ENCODE data around the gene KHDC1L.
"Not testable (repeated sequence)": the region's sequence is repeated elsewhere in the genome, so short reads cannot be mapped to it uniquely, and the experiment has no call there.

Gene KHDC1L

GRCh38 chr6:73203098-73203497 lies 22.2 kb downstream of the KHDC1L start:
- no peak for DNase-seq

GRCh38 chr6:73200735-73201134 lies 24.6 kb downstream of the KHDC1L start:
- no peak for DNase-seq

GRCh38 chr6:73200247-73200646 lies 25.0 kb downstream of the KHDC1L start:
- DNase-seq = no peak

GRCh38 chr6:73194744-73195143 lies 30.6 kb downstream of the KHDC1L start:
- DNase-seq = no peak

DNA sequence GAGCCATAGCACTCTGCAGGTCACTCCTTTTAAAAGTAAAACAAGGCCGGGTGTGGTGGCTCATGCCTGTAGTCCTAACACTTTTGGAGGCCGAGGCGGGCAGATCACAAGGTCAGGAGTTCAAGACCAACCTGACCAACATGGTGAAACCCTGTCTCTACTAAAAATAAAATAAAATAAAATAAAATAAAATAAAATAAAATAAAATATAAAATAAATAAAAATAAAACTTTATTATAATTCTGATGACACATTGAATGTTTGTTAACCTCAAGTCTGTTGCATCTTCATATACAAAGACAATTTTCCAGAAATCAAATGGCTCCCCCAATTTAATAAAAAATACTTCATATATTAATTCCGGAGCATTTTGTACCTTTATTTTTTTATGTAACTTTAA lies 32.0 kb downstream of the KHDC1L start:
- DNase-seq = not testable (repeated sequence)

DNA sequence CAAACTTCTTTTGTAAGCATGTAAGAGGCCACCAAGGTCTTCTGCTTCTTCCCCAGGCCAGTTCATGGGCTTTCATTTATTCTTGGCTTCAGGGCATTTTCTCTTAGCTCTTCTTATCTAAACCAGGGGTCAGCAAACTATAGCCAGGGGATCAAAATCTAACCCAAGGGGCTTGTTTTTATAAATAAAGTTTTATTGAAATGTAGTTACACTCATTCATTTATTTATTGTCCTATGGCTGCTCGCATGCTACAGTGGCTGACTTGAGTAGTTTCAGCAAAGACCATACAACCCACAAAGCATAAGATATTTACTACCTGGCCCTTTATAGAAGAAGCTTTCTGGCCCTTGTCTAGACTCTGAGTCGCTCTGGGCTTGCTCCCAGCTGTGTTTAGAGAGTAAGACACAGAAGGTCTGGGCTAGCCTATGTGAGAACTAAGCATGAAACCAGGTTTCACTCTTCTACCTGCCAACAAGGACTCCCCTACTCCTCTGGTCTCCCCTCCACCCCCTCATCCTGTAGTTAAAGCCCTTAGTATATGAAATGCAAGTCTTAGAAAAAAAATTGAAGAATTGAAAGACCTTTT lies 43.2 kb downstream of the KHDC1L start:
- DNase-seq = no peak

DNA sequence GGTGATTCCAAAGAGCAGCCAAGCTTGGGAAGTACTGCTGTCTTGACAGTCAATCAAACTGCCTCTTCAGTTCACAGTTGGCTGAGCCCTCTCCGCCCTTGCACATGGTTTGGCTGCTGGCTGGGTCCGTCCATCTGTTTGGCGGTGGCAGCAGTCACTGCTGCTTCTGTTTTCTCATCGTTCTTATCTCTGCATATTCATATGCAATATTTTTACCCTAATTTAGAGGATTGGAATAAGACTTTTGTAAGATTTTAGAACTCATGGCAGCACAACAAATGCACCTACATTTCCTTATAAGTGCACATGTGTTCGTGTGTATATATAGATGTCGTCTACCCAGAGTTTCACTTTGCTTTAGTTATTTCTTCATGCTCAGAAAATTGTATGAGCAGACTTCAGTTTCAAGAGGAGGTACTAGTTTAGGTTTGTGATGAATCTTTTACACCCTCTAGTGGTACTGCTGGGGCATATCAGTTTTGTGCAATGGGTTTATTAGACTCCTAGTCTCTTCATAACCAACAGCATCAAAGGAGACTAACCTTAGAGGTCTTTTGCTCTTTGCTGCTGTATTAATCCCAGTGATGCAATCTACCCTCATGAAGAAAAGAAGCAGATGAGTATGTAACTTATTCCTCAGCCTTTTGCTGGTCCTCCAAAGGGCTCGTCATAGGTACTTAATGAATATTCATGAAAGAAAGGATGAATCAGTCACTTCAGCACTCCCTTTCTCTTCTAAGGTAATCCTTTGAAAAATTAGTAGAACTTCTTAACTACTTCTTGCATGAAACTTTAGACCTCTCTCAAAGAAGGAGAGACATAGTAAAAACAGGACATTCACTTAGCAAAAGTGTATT lies 44.3 kb downstream of the KHDC1L start:
- no peak for DNase-seq

DNA sequence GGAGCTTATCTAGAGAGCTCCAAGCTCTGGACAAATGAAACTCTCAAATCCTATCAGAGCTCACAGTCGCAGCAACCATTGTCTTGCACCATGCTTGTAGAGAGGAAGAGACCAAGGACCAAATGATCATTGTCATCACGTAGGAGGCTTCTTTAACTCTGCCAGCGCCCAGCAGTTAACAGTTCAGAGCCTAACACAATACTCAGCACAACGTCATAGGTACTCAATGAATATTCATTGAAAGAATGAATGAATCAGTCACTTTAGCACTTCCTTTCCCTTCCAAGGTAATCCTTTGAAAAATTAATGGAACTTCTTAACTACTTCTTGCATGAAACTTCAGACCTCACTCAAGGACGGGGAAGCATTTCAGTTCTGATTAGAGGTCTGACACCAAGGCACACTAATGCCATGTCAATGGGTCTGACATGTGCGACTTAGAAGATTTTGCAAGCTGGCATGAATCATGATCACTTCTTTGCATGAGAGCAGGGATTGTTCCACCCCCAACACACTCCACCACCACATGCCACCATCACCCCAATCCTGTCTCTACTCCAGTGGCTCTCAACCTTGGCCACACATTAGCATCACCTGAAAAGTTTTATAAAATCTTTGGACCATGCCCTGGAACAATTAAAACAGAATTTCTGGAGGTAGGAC lies 45.1 kb downstream of the KHDC1L start:
- no peak for DNase-seq

DNA sequence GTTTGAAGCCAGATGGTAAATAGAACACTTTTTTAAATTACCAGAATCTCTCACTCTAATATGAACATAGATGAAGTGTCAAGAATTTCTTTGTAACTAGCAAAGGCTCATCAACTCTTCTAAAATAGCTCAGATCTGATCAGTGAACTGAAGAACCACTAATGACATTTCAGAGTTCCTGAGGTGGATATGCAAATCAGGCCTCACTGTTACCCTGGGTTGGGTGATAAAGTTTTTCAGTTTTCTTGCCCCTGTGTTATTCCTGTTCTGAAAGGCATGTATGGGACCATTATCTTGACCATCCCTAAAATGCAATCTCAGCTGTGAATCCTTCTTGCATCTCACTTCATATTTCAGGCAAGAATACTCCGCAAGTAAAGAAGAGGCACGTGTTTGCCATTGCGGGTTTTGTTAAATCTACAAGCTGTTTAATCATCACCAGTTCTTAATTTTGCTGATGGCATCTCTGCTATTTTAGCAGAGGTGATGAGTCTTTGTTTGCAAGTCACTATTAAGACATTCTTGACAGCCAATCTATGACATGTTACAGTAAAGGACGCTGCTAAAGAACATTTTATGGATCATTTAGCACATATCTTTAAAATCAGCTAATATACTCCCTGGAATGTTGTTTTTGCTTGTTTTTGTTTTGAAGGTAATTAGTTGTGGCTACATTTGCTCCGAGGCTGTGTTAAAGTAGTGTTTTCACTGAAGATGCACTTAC lies 47.9 kb downstream of the KHDC1L start:
- no peak for DNase-seq

DNA sequence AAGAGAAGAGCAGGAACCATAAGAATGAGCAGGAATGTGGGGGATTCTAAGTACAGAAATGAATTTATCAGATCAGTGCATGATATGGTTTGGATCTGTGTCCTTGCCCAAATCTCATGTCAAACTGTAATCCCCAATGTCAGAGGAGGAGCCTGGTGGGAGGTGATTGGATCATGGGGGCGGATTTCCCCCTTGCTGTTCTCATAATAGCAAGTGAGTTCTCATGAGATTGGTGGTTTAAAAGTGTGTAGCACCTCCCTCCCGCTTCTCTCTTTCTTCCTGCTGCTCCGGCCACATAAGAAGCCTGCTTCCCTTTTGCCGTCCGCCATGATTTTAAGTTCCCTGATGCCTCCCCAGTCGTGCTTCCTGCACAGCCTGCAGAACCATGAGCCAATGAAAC lies 49.2 kb downstream of the KHDC1L start:
- no peak for DNase-seq

DNA sequence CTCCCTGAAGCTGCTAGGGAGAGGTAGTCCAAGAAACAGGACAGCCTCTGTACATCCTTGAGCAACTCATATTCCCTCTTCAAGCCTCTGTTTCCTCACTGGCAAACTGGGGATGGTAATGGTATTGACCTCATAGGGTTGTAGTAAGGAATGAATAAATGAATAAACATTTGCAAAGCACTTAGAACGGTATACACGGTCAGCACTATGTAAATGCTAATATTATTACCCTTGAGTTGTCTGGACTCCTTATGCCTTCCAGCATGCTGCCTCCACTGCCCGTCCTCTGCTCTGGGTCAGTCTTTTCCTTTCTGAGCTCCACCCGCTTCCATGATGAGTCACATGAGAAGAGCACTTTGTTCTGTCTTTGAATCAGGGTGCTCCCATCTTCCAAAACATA lies 50.6 kb downstream of the KHDC1L start:
- DNase-seq = no peak

Measured in activated T-cell treated with anti-CD3 and anti-CD28 coated beads for 4 hours (primary cell).